ENCODE data around the gene SEL1L2. TPM values are rescaled to one million over a fixed set of nuclear protein-coding genes. Genes with fewer than 3 reads are reported as not detected.

Gene SEL1L2
- total RNA-seq, 1 donor, result not detected

GRCh38 chr20:13855613-13856012 lies 134.8 kb downstream of the SEL1L2 start:
- no peak for TF ChIP-seq CTCF (IDR thresholded peaks at IDR 0.05; ENCODE audit: insufficient read depth, low read depth, low read length)
- no peak for DNase-seq (ENCODE audit: low read depth)

GRCh38 chr20:13852306-13852705 lies 138.1 kb downstream of the SEL1L2 start:
- peak; percentile 9 for DNase-seq (ENCODE audit: low read depth)
- no peak overlapping the region for H3K4me3 ChIP-seq (ENCODE audit: low read depth, low read length)
- no peak for TF ChIP-seq CTCF (IDR thresholded peaks at IDR 0.05; ENCODE audit: insufficient read depth, low read depth, low read length)

More at GRCh38 chr20:13855613-13856012, 134.8 kb downstream of the SEL1L2 start:
- no peak overlapping the region for H3K4me3 ChIP-seq (ENCODE audit: low read depth, low read length)

- DNase-seq (ENCODE audit: low read depth), result no peak
- TF ChIP-seq CTCF (IDR thresholded peaks at IDR 0.05; ENCODE audit: insufficient read depth, low read depth, low read length), result no peak
Measured at GRCh38 chr20:13851279-13851678, 139.1 kb downstream of the SEL1L2 start.

GRCh38 chr20:13844296-13844695 lies 146.1 kb downstream of the SEL1L2 start:
- DNase-seq (ENCODE audit: low read depth), result no peak
- TF ChIP-seq CTCF (IDR thresholded peaks at IDR 0.05; ENCODE audit: insufficient read depth, low read depth, low read length), result no peak
- no peak overlapping the region for H3K4me3 ChIP-seq (ENCODE audit: low read depth, low read length)

More at GRCh38 chr20:13851279-13851678, 139.1 kb downstream of the SEL1L2 start:
- H3K4me3 ChIP-seq (ENCODE audit: low read depth, low read length), result no peak overlapping the region

- DNase-seq (ENCODE audit: low read depth), result no peak
- no peak for TF ChIP-seq CTCF (IDR thresholded peaks at IDR 0.05; ENCODE audit: insufficient read depth, low read depth, low read length)
- H3K4me3 ChIP-seq (ENCODE audit: low read depth, low read length), result no peak overlapping the region
Measured at GRCh38 chr20:13841206-13841605, 149.2 kb downstream of the SEL1L2 start.

GRCh38 chr20:13840093-13840465 lies 150.3 kb downstream of the SEL1L2 start:
- no peak for TF ChIP-seq CTCF (IDR thresholded peaks at IDR 0.05; ENCODE audit: insufficient read depth, low read depth, low read length)
- no peak for DNase-seq (ENCODE audit: low read depth)
- H3K4me3 ChIP-seq (ENCODE audit: low read depth, low read length), result no peak overlapping the region

- no peak for TF ChIP-seq CTCF (IDR thresholded peaks at IDR 0.05; ENCODE audit: insufficient read depth, low read depth, low read length)
- peak; percentile 39 for DNase-seq (ENCODE audit: low read depth)
Measured at GRCh38 chr20:13839421-13840092, 150.9 kb downstream of the SEL1L2 start.

More at GRCh38 chr20:13839421-13840092, 150.9 kb downstream of the SEL1L2 start:
- no peak overlapping the region for H3K4me3 ChIP-seq (ENCODE audit: low read depth, low read length)
